ENCODE measurements around the gene COPZ2. TPM values are rescaled to one million over a fixed set of nuclear protein-coding genes. Genes with fewer than 3 reads are reported as not detected.

COPZ2 gene
- total RNA-seq, 1 experiment from 2014 or later, result not detected

- intact Hi-C loops (cut with micrococcal nuclease), result no loop called here
- H3K4me2 ChIP-seq (ENCODE audit: low read length), result no peak overlapping the region
- no peak for DNase-seq (ENCODE audit: low read depth, low spot score)
- H3K79me2 ChIP-seq (ENCODE audit: insufficient read depth, low read length), result no peaks in the 10 kb centered on the region
- no peaks in the 10 kb centered on the region for H4K20me1 ChIP-seq (ENCODE audit: insufficient read depth)
- no peak overlapping the region for H3K9ac ChIP-seq (ENCODE audit: low read length)
- RAD21 ChIA-PET (ENCODE audit: low non-redundant PET in 1 of 2, low total read pairs in 2 of 2, uncharacterized antibody in 2 of 2, unreplicated experiment in 2 of 2), result no interaction called here
- H3K9me2 ChIP-seq (ENCODE audit: insufficient read depth), result no peaks in the 10 kb centered on the region
- CTCF ChIA-PET, result no interaction called here
- no peaks in the 10 kb centered on the region for H3K36me3 ChIP-seq (ENCODE audit: control insufficient read depth in 1 of 2, insufficient read depth in 2 of 2, low read length in 2 of 2)
- no peak for ATAC-seq
- H3K4me1 ChIP-seq (ENCODE audit: control insufficient read depth in 1 of 2, insufficient read depth in 2 of 2, low read length in 2 of 2), result peaks cover 0 to 4% of the 10 kb centered on the region in 2 experiments; a peak in 2 of 4 replicates
- H3K27me3 ChIP-seq (ENCODE audit: insufficient read depth, low read length), result no peaks in the 10 kb centered on the region
- POLR2A ChIA-PET, result no interaction called here
- TF ChIP-seq CEBPB (IDR thresholded peaks at IDR 0.05; ENCODE audit: low read depth), result no peak
- TF ChIP-seq REST (IDR thresholded peaks at IDR 0.05; ENCODE audit: low read depth), result no peak
- TF ChIP-seq EGR1 (IDR thresholded peaks at IDR 0.05; ENCODE audit: low read depth), result no peak
- TF ChIP-seq FOSL1 (IDR thresholded peaks at IDR 0.05; ENCODE audit: low read depth), result no peak
- TF ChIP-seq ZFX (IDR thresholded peaks at IDR 0.05), result no peak
- no peak for TF ChIP-seq RAD21 (IDR thresholded peaks at IDR 0.05; ENCODE audit: low read depth)
- no peak for TF ChIP-seq CTCF (IDR thresholded peaks at IDR 0.05 in 2 of 3, conservative IDR thresholded peaks at IDR 0.05 in 1 of 3; ENCODE audit: borderline replicate concordance in 1 of 3, insufficient read depth in 1 of 3, low read depth in 2 of 3, low read length in 2 of 3)
- TF ChIP-seq YY1 (IDR thresholded peaks at IDR 0.05; ENCODE audit: extremely low read depth, insufficient replicate concordance, low read depth, low read length), result no peak
- no peak for TF ChIP-seq ZNF274 (IDR thresholded peaks at IDR 0.05; ENCODE audit: low read depth, low read length)
- no peak for TF ChIP-seq EZH2phosphoT487 (IDR thresholded peaks at IDR 0.05; ENCODE audit: borderline replicate concordance)
- TF ChIP-seq JUND (IDR thresholded peaks at IDR 0.05), result no peak
- TF ChIP-seq SIN3A (IDR thresholded peaks at IDR 0.05; ENCODE audit: low read depth), result no peak
- no peak for TF ChIP-seq SRF (IDR thresholded peaks at IDR 0.05; ENCODE audit: low read depth)
- TF ChIP-seq POLR2A (IDR thresholded peaks at IDR 0.05; ENCODE audit: borderline replicate concordance, extremely low read depth, insufficient read depth, insufficient read length), result no peak
- TF ChIP-seq TCF7L2 (IDR thresholded peaks at IDR 0.05; ENCODE audit: borderline replicate concordance, extremely low read depth, insufficient read depth, insufficient read length), result no peak
- TF ChIP-seq ATF3 (IDR thresholded peaks at IDR 0.05), result no peak
- H2AFZ ChIP-seq (ENCODE audit: low read depth, low read length, poor library complexity, severe bottlenecking), result no peak overlapping the region
- no TSS peak for BruUV-seq (replicated peaks)
- H3K9me3 ChIP-seq (ENCODE audit: control insufficient read depth in 1 of 2, insufficient read depth in 1 of 2, low read depth in 1 of 2, low read length in 2 of 2), result no peaks in the 10 kb centered on the region
- no peak overlapping the region for H3K4me3 ChIP-seq (replicated peaks in 1 of 2; ENCODE audit: low read depth in 1 of 2, low read length in 2 of 2)
- H3K27ac ChIP-seq (ENCODE audit: low read depth, low read length), result no peak overlapping the region
These were observed 42.9 kb downstream of the COPZ2 start for GRCh38 chr17:47994724-47995123.

All from HCT116 (cell line).